HepG2 (cell line): ENCODE results near the gene CCDC86.

Experiments used
- CTCF ChIP-seq: sonication (generic); formaldehyde crosslinking; IDR thresholded peaks from 2 replicates; pipeline ENCODE4 v1.5.0; 2020; ENCODE audit warnings: mild to moderate bottlenecking, missing genetic modification reagents, moderate library complexity
- HDAC6 ChIP-seq: fragments of 200-600 bp; sonication (generic); IDR thresholded peaks from 2 replicates; pipeline ENCODE4 v1.7.0; 2017; ENCODE audit warnings: mild to moderate bottlenecking, antibody characterized with exemption, low read length, low read depth
- MED1 ChIP-seq: sonication (generic); formaldehyde crosslinking; IDR thresholded peaks from 2 replicates; pipeline ENCODE4 v1.4.0; 2020; ENCODE audit warnings: missing genetic modification reagents
- MXD4 ChIP-seq: IDR thresholded peaks from 2 replicates; pipeline ENCODE4 v1.6.1; 2016; ENCODE audit warnings: mild to moderate bottlenecking, missing biosample characterization, missing genetic modification reagents
- PBX2 ChIP-seq: IDR thresholded peaks from 2 replicates; pipeline ENCODE4 v1.6.1; 2016; ENCODE audit warnings: control low read depth
- POLR2A ChIP-seq, 2 experiments: IDR thresholded peaks; 2 replicates each; pipeline ENCODE4 v1.6.1; 2011; ENCODE audit warnings: low read depth in 2 of 2, low read length in 2 of 2, mild to moderate bottlenecking in 1 of 2, moderate library complexity in 1 of 2; ENCODE audit not compliant: insufficient read depth in 1 of 2
- SRSF1 ChIP-seq: fragments of 200-400 bp; formaldehyde crosslinking; optimal IDR thresholded peaks from 2 replicates; pipeline ENCODE3; 2017; ENCODE audit warnings: mild to moderate bottlenecking, low read depth, low read length, moderate library complexity
- TAF1 ChIP-seq: sonication (generic); formaldehyde crosslinking; IDR thresholded peaks from 2 replicates; pipeline ENCODE4 v1.4.0; 2020; ENCODE audit warnings: missing genetic modification reagents

- no peak for TF ChIP-seq SRSF1
- no peak for TF ChIP-seq TAF1 (CRISPR knock-in tag)
- no peak for TF ChIP-seq HDAC6
- TF ChIP-seq POLR2A (IDR thresholded peaks at IDR 0.05; ENCODE audit: insufficient read depth in 1 of 2, low read depth in 2 of 2, low read length in 2 of 2): no peak
- no peak for TF ChIP-seq MED1 (CRISPR knock-in tag)
- no peak for TF ChIP-seq PBX2 (CRISPR knock-in tag)
- no peak for TF ChIP-seq MXD4 (CRISPR knock-in tag)
- no peak for TF ChIP-seq CTCF (CRISPR knock-in tag)
These were observed 25.3 kb downstream of the CCDC86 start, which contains the start of gene ZP1 for GRCh38 chr11:60866911-60867870.
